ENCODE data around the gene ZNRF3.

The ZNRF3 gene

GRCh38 chr22:29061773-29062172 is 178.4 kb downstream of the ZNRF3 start, which contains the start of gene C22orf31:
C22orf31 (minus strand) TSS chr22:29061831; CDS start chr22:29061792, 39 bp downstream.
- no peaks in the 10 kb centered on the region for H3K4me1 ChIP-seq (ENCODE audit: control insufficient read depth, insufficient read depth, low read depth, low read length)
- H2AFZ ChIP-seq (ENCODE audit: low read depth, low read length), result no peak within 1 kb of the TSS
- no peak within 1 kb of the TSS for H3K23ac ChIP-seq (ENCODE audit: low read length in 2 of 2)
- H2BK15ac ChIP-seq (ENCODE audit: low read depth, poor library complexity, severe bottlenecking), result no peak within 1 kb of the TSS
- H3K14ac ChIP-seq (ENCODE audit: low read length in 2 of 2), result no peak within 1 kb of the TSS
- H3K9me3 ChIP-seq (ENCODE audit: control insufficient read depth, low read length), result no peaks in the 10 kb centered on the region
- no peak within 1 kb of the TSS for H4K91ac ChIP-seq (ENCODE audit: low read length)
- no peak within 1 kb of the TSS for H3K4ac ChIP-seq (ENCODE audit: low read depth in 1 of 2, low read length in 2 of 2)
- H3K9ac ChIP-seq (ENCODE audit: low read length), result no peak within 1 kb of the TSS
- no peak within 1 kb of the TSS for H2BK120ac ChIP-seq (ENCODE audit: low read depth, low read length)
- peaks cover 0 to 16% of the 10 kb centered on the region in 2 experiments for H3K27me3 ChIP-seq (ENCODE audit: control insufficient read depth in 1 of 2, insufficient read depth in 1 of 2, low read length in 2 of 2)
- no peak within 1 kb of the TSS for H3K27ac ChIP-seq (ENCODE audit: low read length, poor library complexity, severe bottlenecking)
- H2BK12ac ChIP-seq (ENCODE audit: low read length in 2 of 2), result no peak within 1 kb of the TSS
- H3K4me2 ChIP-seq (ENCODE audit: low read length, poor library complexity, severe bottlenecking), result no peak within 1 kb of the TSS
- 91% methylated on average over 1 of the region's 2 CpGs for WGBS
- H4K8ac ChIP-seq (ENCODE audit: low read length), result no peak within 1 kb of the TSS
- DNase-seq, result no peak
- H3K36me3 ChIP-seq (ENCODE audit: control insufficient read depth in 1 of 2, insufficient read depth in 2 of 2, low read depth in 1 of 2, low read length in 2 of 2), result no peaks in the 10 kb centered on the region
- H2AK5ac ChIP-seq (ENCODE audit: low read length, severe bottlenecking), result no peak within 1 kb of the TSS
- no peak within 1 kb of the TSS for H2BK5ac ChIP-seq (ENCODE audit: low read depth, low read length, poor library complexity, severe bottlenecking)
- no peak within 1 kb of the TSS for H3K4me3 ChIP-seq (ENCODE audit: insufficient read depth in 1 of 2, low read depth in 1 of 2, low read length in 2 of 2)
- H3K79me1 ChIP-seq (replicated peaks; ENCODE audit: low read length, poor library complexity, severe bottlenecking), result no peaks in the 10 kb centered on the region
- H3K18ac ChIP-seq (ENCODE audit: low read depth in 1 of 2, low read length in 2 of 2), result no peak within 1 kb of the TSS

GRCh38 chr22:29062286-29062821 is 179.0 kb downstream of the ZNRF3 start:
- H2AK5ac ChIP-seq (ENCODE audit: low read length, severe bottlenecking), result no peak overlapping the region
- H3K27me3 ChIP-seq (ENCODE audit: control insufficient read depth in 1 of 2, insufficient read depth in 1 of 2, low read length in 2 of 2), result peaks cover 0 to 16% of the 10 kb centered on the region in 2 experiments
- no peak overlapping the region for H3K4me3 ChIP-seq (ENCODE audit: insufficient read depth in 1 of 2, low read depth in 1 of 2, low read length in 2 of 2)
- no peak overlapping the region for H3K9ac ChIP-seq (ENCODE audit: low read length)
- WGBS, result 81% methylated on average over 8 of the region's 8 CpGs
- no peak overlapping the region for H3K23ac ChIP-seq (ENCODE audit: low read length in 2 of 2)
- no peak overlapping the region for H3K4me2 ChIP-seq (ENCODE audit: low read length, poor library complexity, severe bottlenecking)
- H3K27ac ChIP-seq (ENCODE audit: low read length, poor library complexity, severe bottlenecking), result no peak overlapping the region
- H3K4me1 ChIP-seq (ENCODE audit: control insufficient read depth, insufficient read depth, low read depth, low read length), result no peaks in the 10 kb centered on the region
- H3K4ac ChIP-seq (ENCODE audit: low read depth in 1 of 2, low read length in 2 of 2), result no peak overlapping the region
- H3K14ac ChIP-seq (ENCODE audit: low read length in 2 of 2), result no peak overlapping the region
- H4K8ac ChIP-seq (ENCODE audit: low read length), result no peak overlapping the region
- H3K9me3 ChIP-seq (ENCODE audit: control insufficient read depth, low read length), result no peaks in the 10 kb centered on the region
- no peak overlapping the region for H3K18ac ChIP-seq (ENCODE audit: low read depth in 1 of 2, low read length in 2 of 2)
- no peak overlapping the region for H2BK120ac ChIP-seq (ENCODE audit: low read depth, low read length)
- no peak overlapping the region for H2AFZ ChIP-seq (ENCODE audit: low read depth, low read length)
- H2BK12ac ChIP-seq (ENCODE audit: low read length in 2 of 2), result no peak overlapping the region
- no peak overlapping the region for H2BK5ac ChIP-seq (ENCODE audit: low read depth, low read length, poor library complexity, severe bottlenecking)
- DNase-seq, result no peak
- no peak overlapping the region for H4K91ac ChIP-seq (ENCODE audit: low read length)
- H3K36me3 ChIP-seq (ENCODE audit: control insufficient read depth in 1 of 2, insufficient read depth in 2 of 2, low read depth in 1 of 2, low read length in 2 of 2), result no peaks in the 10 kb centered on the region
- H2BK15ac ChIP-seq (ENCODE audit: low read depth, poor library complexity, severe bottlenecking), result no peak overlapping the region
- no peaks in the 10 kb centered on the region for H3K79me1 ChIP-seq (replicated peaks; ENCODE audit: low read length, poor library complexity, severe bottlenecking)

- Histone ChIP-seq H4K91ac (ENCODE audit: low read length) (no peak overlapping the region), H3K27me3 (ENCODE audit: control insufficient read depth in 1 of 2, insufficient read depth in 1 of 2, low read length in 2 of 2) (peaks cover 5 to 15% of the 10 kb centered on the region in 2 experiments), H3K4me3 (ENCODE audit: insufficient read depth in 1 of 2, low read depth in 1 of 2, low read length in 2 of 2) (no peak overlapping the region), H3K18ac (ENCODE audit: low read depth in 1 of 2, low read length in 2 of 2) (no peak overlapping the region), H2BK5ac (ENCODE audit: low read depth, low read length, poor library complexity, severe bottlenecking) (no peak overlapping the region), H2AK5ac (ENCODE audit: low read length, severe bottlenecking) (no peak overlapping the region), H3K27ac (ENCODE audit: low read length, poor library complexity, severe bottlenecking) (no peak overlapping the region), H2BK15ac (ENCODE audit: low read depth, poor library complexity, severe bottlenecking) (no peak overlapping the region), H3K14ac (ENCODE audit: low read length in 2 of 2) (no peak overlapping the region), H2BK120ac (ENCODE audit: low read depth, low read length) (no peak overlapping the region), H3K79me1 (replicated peaks; ENCODE audit: low read length, poor library complexity, severe bottlenecking) (no peaks in the 10 kb centered on the region), H2AFZ (ENCODE audit: low read depth, low read length) (no peak overlapping the region), H3K23ac (ENCODE audit: low read length in 2 of 2) (no peak overlapping the region), H3K4ac (ENCODE audit: low read depth in 1 of 2, low read length in 2 of 2) (no peak overlapping the region), H2BK12ac (ENCODE audit: low read length in 2 of 2) (no peak overlapping the region), H3K4me2 (ENCODE audit: low read length, poor library complexity, severe bottlenecking) (no peak overlapping the region), H3K9ac (ENCODE audit: low read length) (no peak overlapping the region), H4K8ac (ENCODE audit: low read length) (no peak overlapping the region), H3K4me1 (ENCODE audit: control insufficient read depth, insufficient read depth, low read depth, low read length) (no peaks in the 10 kb centered on the region), H3K9me3 (ENCODE audit: control insufficient read depth, low read length) (no peaks in the 10 kb centered on the region), H3K36me3 (ENCODE audit: control insufficient read depth in 1 of 2, insufficient read depth in 2 of 2, low read depth in 1 of 2, low read length in 2 of 2) (no peaks in the 10 kb centered on the region)
- 78% methylated on average over 6 of the region's 7 CpGs for WGBS
- DNase-seq, result no peak
Measured at GRCh38 chr22:29065468-29066190, 182.3 kb downstream of the ZNRF3 start.

- H2BK12ac ChIP-seq (ENCODE audit: low read length in 2 of 2), result no peak overlapping the region
- WGBS, result 76% methylated on average over 3 of the region's 4 CpGs
- no peak overlapping the region for H3K4me2 ChIP-seq (ENCODE audit: low read length, poor library complexity, severe bottlenecking)
- no peak overlapping the region for H2BK120ac ChIP-seq (ENCODE audit: low read depth, low read length)
- no peak overlapping the region for H2AK5ac ChIP-seq (ENCODE audit: low read length, severe bottlenecking)
- H2BK15ac ChIP-seq (ENCODE audit: low read depth, poor library complexity, severe bottlenecking), result no peak overlapping the region
- no peak overlapping the region for H2AFZ ChIP-seq (ENCODE audit: low read depth, low read length)
- no peak overlapping the region for H3K14ac ChIP-seq (ENCODE audit: low read length in 2 of 2)
- no peak overlapping the region for H3K27ac ChIP-seq (ENCODE audit: low read length, poor library complexity, severe bottlenecking)
- H2BK5ac ChIP-seq (ENCODE audit: low read depth, low read length, poor library complexity, severe bottlenecking), result no peak overlapping the region
- H3K4ac ChIP-seq (ENCODE audit: low read depth in 1 of 2, low read length in 2 of 2), result no peak overlapping the region
- H3K23ac ChIP-seq (ENCODE audit: low read length in 2 of 2), result no peak overlapping the region
- peaks cover 6 to 25% of the 10 kb centered on the region in 2 experiments for H3K27me3 ChIP-seq (ENCODE audit: control insufficient read depth in 1 of 2, insufficient read depth in 1 of 2, low read length in 2 of 2)
- peaks cover 17% of the 10 kb centered on the region for H3K4me1 ChIP-seq (ENCODE audit: control insufficient read depth, insufficient read depth, low read depth, low read length)
- no peak overlapping the region for H4K8ac ChIP-seq (ENCODE audit: low read length)
- no peak for DNase-seq
- no peaks in the 10 kb centered on the region for H3K36me3 ChIP-seq (ENCODE audit: control insufficient read depth in 1 of 2, insufficient read depth in 2 of 2, low read depth in 1 of 2, low read length in 2 of 2)
- H3K79me1 ChIP-seq (replicated peaks; ENCODE audit: low read length, poor library complexity, severe bottlenecking), result no peaks in the 10 kb centered on the region
- H4K91ac ChIP-seq (ENCODE audit: low read length), result no peak overlapping the region
- H3K18ac ChIP-seq (ENCODE audit: low read depth in 1 of 2, low read length in 2 of 2), result no peak overlapping the region
- H3K9ac ChIP-seq (ENCODE audit: low read length), result no peak overlapping the region
- no peak overlapping the region for H3K4me3 ChIP-seq (ENCODE audit: insufficient read depth in 1 of 2, low read depth in 1 of 2, low read length in 2 of 2)
- H3K9me3 ChIP-seq (ENCODE audit: control insufficient read depth, low read length), result no peaks in the 10 kb centered on the region
Measured at GRCh38 chr22:29069463-29069862, 186.1 kb downstream of the ZNRF3 start.
